IMR-90 (cell line): ENCODE measurements around the gene STAT5A.

Experiments used
- BHLHE40 ChIP-seq: fragments of 150-350 bp; IDR thresholded peaks from 2 replicates; pipeline ENCODE4 v1.6.1; 2016; ENCODE audit warnings: mild to moderate bottlenecking, low read depth, low read length
- CTCF ChIP-seq: conservative IDR thresholded peaks from 2 replicates; pipeline ENCODE4 v1.5.1; 2012; ENCODE audit warnings: mild to moderate bottlenecking, low read depth, low read length, improper control_type of control experiment
- MAZ ChIP-seq: IDR thresholded peaks from 2 replicates; pipeline ENCODE4 v1.6.1; 2012; ENCODE audit warnings: low read depth, mild to moderate bottlenecking, low read length, improper control_type of control experiment, moderate library complexity, borderline replicate concordance
- MXI1 ChIP-seq: IDR thresholded peaks from 2 replicates; pipeline ENCODE4 v1.6.1; 2012; ENCODE audit warnings: low read depth, mild to moderate bottlenecking, low read length, moderate library complexity, borderline replicate concordance
- NFE2L2 ChIP-seq: fragments of 150-350 bp; IDR thresholded peaks from 2 replicates; pipeline ENCODE4 v1.6.1; 2016; ENCODE audit warnings: low read depth, mild to moderate bottlenecking, low read length

DNA sequence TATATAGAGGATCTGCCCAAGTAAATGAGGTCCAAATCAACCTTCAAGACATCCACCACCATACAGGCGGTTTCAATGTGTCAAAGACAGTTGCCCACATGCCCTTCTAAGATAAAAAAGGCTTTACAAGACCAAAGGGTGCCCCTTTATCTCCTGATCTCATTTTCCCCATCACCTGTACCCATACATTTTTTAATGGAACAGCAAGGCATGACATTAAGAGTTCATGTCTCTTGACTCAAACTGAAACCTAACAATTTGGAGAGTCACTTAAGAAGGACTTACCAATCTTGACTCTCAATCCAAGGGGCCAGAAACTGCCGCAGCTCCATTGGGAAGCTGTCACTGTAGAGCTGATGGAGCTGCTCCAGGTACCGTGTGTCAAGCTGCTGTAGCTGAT is 59.8 kb downstream of the STAT5A start:
- no peak for TF ChIP-seq MXI1
- no peak for TF ChIP-seq CTCF
- TF ChIP-seq BHLHE40, result no peak
- TF ChIP-seq MAZ, result no peak
- TF ChIP-seq NFE2L2, result no peak
